ENCODE data around the gene ZNF385B.

DNA sequence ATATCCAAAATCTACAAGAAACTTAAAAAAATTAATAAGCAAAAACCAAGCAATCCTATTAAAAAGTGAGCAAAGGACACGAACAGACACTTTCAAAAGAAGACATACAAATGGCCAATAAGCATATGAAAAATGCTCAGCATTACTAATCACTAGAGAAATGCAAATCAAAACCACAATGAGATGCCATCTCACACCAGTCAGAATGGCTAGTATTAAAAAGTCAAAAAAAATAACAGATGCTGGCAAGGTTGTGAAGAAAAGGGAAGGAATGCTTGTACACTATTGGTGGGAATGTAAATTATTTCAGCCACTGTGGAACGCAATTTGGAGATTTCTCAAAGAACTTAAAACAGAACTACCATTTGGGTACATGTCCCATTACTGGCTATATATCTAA is 467.9 kb downstream of the ZNF385B start:
- TF ChIP-seq, protein P1, sequence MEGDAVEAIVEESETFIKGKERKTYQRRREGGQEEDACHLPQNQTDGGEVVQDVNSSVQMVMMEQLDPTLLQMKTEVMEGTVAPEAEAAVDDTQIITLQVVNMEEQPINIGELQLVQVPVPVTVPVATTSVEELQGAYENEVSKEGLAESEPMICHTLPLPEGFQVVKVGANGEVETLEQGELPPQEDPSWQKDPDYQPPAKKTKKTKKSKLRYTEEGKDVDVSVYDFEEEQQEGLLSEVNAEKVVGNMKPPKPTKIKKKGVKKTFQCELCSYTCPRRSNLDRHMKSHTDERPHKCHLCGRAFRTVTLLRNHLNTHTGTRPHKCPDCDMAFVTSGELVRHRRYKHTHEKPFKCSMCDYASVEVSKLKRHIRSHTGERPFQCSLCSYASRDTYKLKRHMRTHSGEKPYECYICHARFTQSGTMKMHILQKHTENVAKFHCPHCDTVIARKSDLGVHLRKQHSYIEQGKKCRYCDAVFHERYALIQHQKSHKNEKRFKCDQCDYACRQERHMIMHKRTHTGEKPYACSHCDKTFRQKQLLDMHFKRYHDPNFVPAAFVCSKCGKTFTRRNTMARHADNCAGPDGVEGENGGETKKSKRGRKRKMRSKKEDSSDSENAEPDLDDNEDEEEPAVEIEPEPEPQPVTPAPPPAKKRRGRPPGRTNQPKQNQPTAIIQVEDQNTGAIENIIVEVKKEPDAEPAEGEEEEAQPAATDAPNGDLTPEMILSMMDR (IDR thresholded peaks at IDR 0.05 in 2 of 3, conservative IDR thresholded peaks at IDR 0.05 in 1 of 3; ENCODE audit: control insufficient read depth in 2 of 3, extremely low read depth in 1 of 3, insufficient read depth in 1 of 3, low read depth in 3 of 3, low read length in 3 of 3) = no peak
- TF ChIP-seq NFXL1 (IDR thresholded peaks at IDR 0.05; ENCODE audit: borderline replicate concordance) (no peak), ZZZ3 (IDR thresholded peaks at IDR 0.05; ENCODE audit: control insufficient read depth, insufficient read length, low read depth) (no peak), JUNB (IDR thresholded peaks at IDR 0.05) (no peak), IKZF1 (conservative IDR thresholded peaks at IDR 0.05) (no peak), EZH2 (IDR thresholded peaks at IDR 0.05; ENCODE audit: borderline replicate concordance, control insufficient read depth, low read depth, low read length) (no peak), POLR2A (IDR thresholded peaks at IDR 0.05; ENCODE audit: low read depth, low read length) (no peak), SPI1 (IDR thresholded peaks at IDR 0.05; ENCODE audit: borderline replicate concordance, insufficient read depth, low read depth, low read length) (no peak), RCOR1 (conservative IDR thresholded peaks at IDR 0.05; ENCODE audit: low read depth, low read length) (no peak), FOXM1 (IDR thresholded peaks at IDR 0.05; ENCODE audit: low read depth, low read length) (no peak), MAX (IDR thresholded peaks at IDR 0.05; ENCODE audit: low read depth, low read length) (no peak)
